NCI-H1105 treated with DMSO at 0.1 percent for 48 hours (cell line): Measurements from ENCODE around the gene HSBP1L1.

Source experiments
- DNase-seq: peaks from one replicate; lab custom pipeline; 2025; lab: John Stamatoyannopoulos, UW

HSBP1L1 gene

DNA sequence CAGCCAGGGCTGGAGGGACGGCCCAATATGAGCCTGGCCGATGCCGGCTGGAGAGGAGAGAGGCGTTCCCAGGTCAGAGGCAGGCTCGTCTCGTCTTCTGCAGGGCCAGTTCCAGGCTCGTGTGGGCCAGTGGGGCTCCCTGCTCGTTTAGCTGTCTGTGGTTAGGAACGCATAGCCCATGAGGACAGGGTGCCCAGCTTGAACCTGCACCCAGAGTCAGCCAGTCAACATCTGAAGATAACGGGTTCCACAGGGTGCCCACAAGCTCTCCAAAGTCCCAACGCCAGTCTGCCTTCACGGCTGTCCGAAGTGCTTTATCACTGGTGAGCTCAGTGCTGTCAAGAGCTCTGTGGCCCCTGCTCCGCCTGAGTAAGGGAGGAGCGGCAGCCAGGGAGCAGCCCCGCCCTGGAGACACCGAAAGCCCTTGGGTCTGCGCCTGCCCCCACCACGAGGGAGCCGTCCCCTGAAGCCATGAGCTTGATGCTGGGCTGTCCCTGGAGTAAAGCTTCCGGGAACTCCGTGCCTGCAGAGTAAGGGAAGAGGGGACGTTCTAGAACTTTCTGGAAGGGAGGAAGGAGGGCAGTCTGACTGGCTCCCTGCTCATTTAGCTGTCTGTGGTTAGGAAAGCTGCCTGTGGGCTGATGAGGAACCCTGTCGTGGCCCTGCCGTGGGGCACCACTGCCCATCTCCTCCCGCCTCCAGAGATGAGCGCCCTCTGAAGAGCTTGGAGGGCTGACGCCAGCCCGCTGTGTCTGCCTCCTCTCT, 2.7 kb upstream of the HSBP1L1 start:
- DNase-seq: no peak

DNA sequence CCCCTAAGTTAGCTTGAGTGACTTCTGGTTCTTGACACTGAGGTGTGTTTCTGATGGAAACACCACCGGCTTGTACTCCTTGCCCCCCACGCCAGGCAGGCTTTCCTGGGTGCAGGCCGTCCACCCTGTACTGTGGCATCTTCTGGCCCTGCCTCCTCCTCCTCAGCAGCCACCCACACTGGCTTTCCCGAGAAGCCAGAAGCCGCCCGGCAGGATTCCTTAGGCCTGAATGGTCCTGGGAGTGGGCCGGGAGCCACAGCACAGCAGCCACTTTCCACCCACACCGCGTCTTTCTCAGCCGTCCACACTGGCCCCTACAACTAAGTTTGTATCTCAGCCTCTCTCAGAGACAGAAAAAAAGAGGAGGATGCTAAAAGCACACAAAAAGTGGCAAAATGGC, 2.1 kb upstream of the HSBP1L1 start:
- no peak for DNase-seq

DNA sequence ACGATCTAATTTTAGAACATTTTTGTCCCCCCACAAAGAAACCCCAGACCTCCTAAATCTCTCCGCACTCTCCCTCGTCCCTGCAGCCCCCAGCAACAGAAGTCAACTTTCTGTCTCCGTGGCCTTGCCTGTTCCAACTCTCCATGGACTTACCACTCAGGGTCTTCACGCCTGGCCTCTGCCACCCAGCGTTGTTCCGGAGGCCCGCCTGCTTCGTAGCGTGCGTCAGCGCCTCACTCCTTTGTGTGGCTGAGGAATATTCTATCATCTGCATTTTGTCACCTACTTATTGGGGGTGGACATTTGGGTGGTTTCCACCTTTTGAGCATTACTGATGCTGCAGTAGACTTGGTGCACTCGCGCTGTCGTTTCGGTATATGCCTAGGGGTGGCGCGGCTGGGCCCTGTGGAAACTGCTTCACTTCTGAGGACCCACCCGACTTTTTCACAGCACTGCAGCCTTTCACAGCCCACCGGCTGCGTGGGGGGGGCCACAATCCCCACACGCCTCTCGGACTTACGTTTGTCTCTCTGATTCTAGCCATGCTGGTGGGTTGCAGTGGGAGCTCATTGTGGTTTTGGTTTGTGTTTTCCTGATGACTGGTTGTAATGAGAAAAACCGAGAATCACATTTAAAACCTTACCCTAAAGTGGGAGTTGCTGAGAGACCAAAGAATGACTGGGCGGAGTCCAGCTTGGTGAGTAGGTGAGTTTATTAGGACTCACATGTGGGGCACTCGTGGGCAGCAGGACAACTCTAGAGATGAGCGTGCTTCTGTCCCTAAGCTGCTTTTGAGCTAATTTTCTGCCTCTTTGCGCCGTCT, 1.4 kb upstream of the HSBP1L1 start:
- DNase-seq: no peak

DNA sequence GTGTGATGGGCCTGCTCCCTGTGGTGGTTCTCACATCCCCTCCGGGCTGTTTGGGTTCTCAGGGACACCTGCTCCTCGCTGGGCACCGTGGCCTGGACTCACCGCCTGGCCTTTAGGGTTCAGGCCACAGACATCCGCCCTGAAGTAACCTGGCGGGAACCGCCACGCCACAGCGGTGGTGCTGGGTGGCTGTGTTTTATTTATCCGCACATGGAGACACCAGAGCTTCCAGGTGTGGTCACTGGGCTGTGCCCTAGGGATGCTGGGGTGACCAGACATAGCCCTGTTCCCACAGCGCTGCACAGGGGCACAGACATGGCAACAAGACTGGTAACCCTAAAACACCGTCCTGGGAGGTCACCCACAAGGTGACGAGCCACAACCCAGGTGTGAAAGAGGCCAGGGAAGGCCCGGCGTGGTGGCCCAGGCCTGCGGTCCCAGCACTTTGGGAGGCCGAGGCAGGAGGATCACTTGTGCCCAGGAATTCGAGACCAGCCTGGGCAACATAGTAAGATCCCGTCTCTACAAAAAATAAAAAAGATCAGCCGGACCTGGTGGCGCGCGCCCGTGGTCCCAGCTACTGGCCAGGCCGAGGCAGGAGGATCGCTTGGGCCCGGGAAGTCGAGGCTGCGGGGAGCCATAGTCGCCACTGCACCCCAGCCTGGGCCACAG, 649 bp upstream of the HSBP1L1 start:
- DNase-seq: no peak

DNA sequence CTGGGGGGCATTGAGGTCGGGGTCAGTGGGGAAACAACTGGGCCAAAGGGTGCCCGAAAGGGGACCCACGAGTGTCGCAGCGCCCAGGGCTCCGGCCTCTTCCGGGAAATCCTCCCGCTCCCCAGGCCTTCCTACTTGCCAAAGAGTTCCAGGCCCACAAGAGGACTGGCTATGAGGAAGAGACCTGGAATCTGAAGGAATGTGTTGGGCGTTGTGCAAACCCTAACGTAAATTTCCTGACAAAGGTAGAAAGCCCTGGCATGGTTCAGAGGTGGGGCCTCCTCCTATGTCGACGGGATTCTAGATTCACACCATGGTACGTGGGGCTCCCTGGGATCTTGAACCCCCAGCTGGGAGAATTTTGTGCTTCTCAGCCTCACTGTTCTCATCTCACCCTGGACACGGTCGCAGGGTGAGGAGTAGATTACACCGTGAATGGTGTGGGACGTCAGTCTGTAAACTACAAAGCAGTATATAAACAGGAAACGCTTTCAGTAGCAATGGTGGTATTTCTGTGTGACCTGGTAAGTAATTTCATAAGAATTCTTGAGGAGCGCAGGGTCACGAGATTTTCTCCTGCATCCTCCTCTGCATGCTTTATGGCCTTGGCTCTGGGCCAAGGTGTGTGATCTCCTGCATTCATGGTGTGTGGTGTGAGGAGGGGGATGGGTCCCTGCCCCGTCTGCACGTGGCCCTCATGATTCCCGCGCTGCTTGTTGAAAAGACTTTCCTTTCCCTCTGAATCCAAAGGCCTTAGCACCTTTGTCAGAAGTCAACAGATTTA, 868 bp downstream of the HSBP1L1 start:
- DNase-seq: peak; percentile 65

DNA sequence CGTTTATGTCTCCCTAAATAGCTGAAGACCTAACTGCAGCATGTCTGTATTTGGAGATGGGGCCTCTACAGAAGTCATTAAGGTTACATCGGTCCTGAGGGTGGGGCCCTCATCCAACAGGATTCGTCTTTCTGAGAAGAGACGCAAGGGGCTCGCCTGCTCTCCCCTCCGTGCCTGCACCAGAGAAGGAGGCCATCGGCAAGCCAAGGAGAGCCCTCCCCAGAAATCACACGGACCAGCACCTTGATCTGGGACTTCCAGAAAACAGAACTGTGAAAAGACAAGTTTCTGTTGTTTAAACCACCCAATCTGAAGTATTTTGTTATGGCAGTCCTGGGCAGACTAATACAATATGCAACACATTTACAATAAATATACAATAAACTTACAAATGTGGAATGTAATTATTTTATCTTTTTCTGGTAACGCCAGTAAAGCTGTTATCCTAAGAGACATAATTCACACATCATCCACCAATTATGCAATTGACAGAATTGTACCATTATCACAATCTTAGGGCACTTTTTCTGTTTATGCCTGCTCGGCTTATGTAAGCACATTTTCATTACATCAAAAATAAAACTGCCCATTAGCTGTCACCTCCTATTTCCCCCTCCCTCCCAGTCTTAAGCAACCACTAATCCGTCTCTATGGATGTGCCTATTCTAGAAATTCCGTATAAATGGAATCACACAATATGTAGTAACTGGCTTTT, 6.1 kb downstream of the HSBP1L1 start:
- no peak for DNase-seq

DNA sequence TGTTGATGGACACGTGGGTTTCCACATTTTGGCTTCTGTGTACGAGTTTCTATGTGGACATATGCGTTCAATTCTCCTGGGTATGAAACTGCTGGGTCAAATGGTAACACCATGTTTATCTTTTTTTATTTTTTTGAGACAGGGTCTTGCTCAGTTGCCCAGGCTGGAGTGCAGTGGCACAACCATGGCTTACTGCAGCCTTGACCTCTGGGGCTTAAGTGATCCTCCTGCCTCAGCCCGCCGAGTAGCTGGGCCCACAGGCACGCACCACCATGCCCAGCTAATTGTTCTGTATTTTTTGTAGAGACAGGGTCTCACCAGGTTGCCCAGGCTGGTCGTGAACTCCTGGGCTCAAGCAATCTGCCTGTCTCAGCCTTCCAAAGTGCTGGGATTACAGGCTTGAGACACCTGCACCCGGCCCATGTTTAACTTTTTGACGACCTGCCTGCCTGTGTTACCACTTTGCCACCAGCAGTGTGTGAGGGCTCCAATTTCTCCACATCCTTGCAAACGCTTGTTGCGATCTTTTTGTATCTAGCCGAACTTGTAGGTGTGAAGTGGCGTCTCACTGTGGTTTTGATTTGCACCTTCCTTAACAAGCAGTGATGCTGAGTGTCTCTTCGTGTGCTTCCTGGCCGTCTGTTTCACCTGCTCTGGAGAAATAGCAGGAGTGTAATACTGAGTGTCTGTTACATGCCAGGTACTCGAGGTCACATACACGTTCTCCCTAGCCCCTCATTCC, 6.9 kb downstream of the HSBP1L1 start:
- DNase-seq: no peak

- no peak for DNase-seq
These were observed 7.5 kb downstream of the HSBP1L1 start for GRCh38 chr18:79971986-79972385.

- no peak for DNase-seq
These were observed 8.3 kb downstream of the HSBP1L1 start for GRCh38 chr18:79972720-79973119.

- DNase-seq: no peak
These were observed 9.1 kb downstream of the HSBP1L1 start for GRCh38 chr18:79973517-79973916.

- DNase-seq: no peak
These were observed 9.7 kb downstream of the HSBP1L1 start for GRCh38 chr18:79974025-79974654.

- no peak for DNase-seq
These were observed 10.6 kb downstream of the HSBP1L1 start for GRCh38 chr18:79975043-79975442.

DNA sequence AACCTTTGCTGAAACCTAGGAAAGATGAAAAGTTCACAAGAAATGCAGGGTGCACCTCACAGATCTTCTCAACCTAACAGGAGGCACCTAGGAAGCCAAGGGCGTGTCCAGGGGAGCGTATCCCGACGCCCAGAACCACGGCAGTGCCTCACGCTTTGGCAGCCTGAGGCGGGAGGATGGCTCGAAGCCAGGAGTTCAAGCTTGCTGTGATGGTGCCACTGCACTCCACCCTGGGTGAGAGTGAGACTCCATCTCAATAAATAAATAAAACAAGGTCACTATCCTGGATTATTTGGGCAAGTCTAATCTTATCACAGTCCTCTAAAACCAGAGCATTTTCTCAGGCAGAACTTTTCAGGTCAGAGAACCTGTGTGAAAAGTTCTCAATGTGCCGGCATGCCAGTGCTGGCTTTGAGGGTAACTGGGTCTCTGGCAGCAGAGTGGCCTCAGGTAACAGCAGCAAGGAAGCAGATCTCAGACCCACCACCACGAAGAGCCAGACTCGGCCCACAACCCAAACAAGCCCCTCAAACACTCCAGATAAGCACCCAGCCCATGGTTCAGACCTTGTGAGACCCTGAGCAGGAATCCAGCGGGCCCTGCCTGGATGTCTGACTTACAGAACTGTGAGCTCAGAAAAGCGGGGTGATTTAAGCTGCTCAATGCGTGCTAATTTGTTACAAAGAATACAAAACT, 11.7 kb downstream of the HSBP1L1 start:
- DNase-seq: no peak

DNA sequence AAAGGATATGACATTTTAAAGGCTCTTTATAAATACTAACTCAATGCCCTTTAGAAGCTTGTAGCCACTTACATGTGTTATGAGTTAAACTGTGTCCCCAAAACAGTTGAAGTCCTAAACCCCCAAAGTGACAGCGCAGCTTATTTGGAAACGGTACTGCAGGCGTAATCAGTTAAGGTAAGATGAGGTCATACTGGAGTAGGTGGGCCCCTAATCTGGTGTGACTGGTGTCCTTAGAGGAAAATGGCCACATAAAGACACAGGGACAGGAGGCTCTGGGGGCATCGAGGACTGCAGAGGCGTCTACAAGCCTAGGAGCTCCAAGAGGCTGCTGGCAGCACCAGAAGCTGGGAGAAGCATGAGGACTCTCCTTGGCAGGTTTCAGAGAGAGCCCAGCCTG, 15.4 kb downstream of the HSBP1L1 start:
- DNase-seq: no peak

DNA sequence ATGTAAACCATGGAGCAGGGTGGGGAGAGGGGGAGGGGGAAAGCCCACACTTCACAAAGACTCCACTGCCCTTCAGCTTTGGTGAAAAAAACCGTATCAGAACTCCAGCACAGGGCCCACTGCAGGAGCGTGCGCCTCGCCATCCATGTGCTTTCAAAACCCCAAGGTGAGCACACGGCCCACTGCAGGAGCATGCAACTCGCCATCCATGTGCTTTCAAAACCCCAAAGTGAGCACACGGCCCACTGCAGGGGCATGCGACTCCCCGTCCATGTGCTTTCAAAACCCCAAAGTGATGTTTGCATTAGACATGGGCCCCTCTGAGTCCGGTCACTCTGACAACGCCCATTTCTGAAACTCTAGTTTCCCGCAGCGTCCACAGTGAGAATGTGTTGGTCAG, 16.1 kb downstream of the HSBP1L1 start:
- DNase-seq: no peak

DNA sequence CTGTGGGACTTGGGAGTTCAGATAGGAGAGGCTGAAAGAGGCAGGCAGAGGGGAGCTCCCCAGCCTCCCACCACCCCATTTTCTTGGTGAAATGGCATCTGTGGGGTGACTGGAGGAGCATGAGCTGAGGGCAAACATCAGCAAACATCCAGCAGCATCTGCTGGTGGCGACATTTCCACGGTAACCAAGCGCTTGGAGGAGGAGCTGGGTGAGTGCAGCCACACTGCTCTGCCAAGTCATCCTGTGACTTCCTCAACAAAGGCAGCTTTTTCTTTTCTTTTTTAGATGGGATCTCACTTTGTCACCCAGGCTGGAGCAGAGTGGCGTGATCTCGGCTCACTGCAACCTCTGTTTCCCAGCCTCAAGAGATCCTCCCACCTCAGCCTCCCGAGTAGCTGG, 18.3 kb downstream of the HSBP1L1 start:
- no peak for DNase-seq

DNA sequence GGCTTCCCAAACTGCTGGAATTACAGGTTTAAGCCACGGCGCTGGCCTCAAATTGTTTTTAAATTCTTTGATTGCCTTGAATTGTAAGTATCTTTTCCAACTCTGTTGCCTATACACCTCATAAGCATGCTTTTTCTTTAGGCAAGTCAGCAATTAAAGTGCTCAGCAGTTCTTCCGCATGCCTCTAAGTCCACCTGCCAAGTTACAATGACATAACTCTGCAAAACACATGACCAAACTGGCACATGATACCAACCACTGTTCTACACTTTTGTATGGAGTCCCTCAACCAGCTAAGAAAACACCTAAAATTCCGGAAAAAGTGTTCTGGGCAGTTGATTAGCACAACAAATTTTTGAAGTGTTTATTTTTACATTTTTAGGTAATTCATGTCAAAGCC, 18.8 kb downstream of the HSBP1L1 start:
- no peak for DNase-seq

GRCh38 chr18:79983793-79984192, 19.4 kb downstream of the HSBP1L1 start:
- DNase-seq: no peak

- no peak for DNase-seq
These were observed 20.7 kb downstream of the HSBP1L1 start for GRCh38 chr18:79985172-79985571.

DNA sequence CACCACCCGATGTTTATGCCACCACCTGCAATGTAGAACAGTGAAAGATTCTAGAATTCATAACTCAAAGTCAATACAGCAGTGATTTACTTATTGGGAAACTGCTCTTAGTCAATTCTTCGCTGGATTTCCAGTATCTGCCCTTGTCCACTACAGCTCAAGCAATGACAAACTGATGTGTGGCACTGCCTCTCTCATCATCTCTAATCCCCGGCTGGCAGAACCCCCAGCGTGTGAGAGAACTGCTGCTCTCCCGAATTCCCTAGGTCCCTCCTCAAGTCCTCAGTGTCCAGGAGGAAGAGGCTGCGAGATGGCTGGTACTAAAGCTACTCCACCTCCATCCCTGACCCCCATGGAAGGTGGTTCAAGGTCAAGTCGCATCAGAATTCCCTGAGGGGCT, 22.3 kb downstream of the HSBP1L1 start:
- DNase-seq: no peak
